K562 (cell line): ENCODE data around the gene MACROD2. TPM values are rescaled to one million over a fixed set of nuclear protein-coding genes. Genes with fewer than 3 reads are reported as not detected.

Source experiments
- ATAC-seq: fragments of 200-7000 bp; cut with Tn5 transposase; 3 replicates; pipeline ENCODE4 v1.9.1; 2020; ENCODE audit warnings: moderate library complexity
- BruUV-seq: library from RNA; stranded (reverse); fragments of 400-500 nt; replicated peaks from 2 replicates; lab custom pipeline; 2021; lab: Mats Ljungman, UMichigan
- CTCF ChIA-PET: fragments of 300-600 bp; formaldehyde crosslinking; extraction: SDS; loops from one replicate; lab custom pipeline; 2021; ENCODE audit warnings: low intra/inter-chr PET ratio; lab: Yijun Ruan, JAX
- POLR2A ChIA-PET: fragments of 300-600, 350-650 bp; sonication (Branson Sonifier 250); formaldehyde crosslinking; extraction: SDS; loops from one replicate; lab custom pipeline; 2021; ENCODE audit warnings: antibody characterized with exemption, inconsistent platforms; lab: Yijun Ruan, JAX
- DNase-seq, 4 experiments: peaks; one replicate each; pipeline versions ENCODE4 v3.0.0 to v3.0.0-alpha.2; 2011 to 2018; ENCODE audit warnings: low spot score in 3 of 4, mixed read lengths in 3 of 4; ENCODE audit errors: extremely low read depth in 1 of 4
- FAIRE-seq: peaks from 2 replicates; lab custom pipeline; 2011; peaks lifted over from hg19 to GRCh38; lab: Jason Lieb, UNC
- H2AFZ ChIP-seq: 2 replicates; pipeline ENCODE4 v1.6.0; 2011; ENCODE audit warnings: low read depth, low read length, control low read depth, inconsistent platforms
- H3K27ac ChIP-seq: fragments of 200-600 bp; 3 replicates; pipeline ENCODE4 v1.8.0; 2011; ENCODE audit warnings: low read depth, mild to moderate bottlenecking, control low read depth, inconsistent platforms, low read length, moderate library complexity, mixed read lengths; ENCODE audit errors: extremely low read depth
- H3K27me3 ChIP-seq, 2 experiments: fragments of 300-600 bp in 1 of 2; 2 replicates in 1 of 2; 3 replicates in 1 of 2; pipeline versions ENCODE4 v1.6.0 to v1.8.0; 2011; ENCODE audit warnings: inconsistent platforms in 2 of 2, low read length in 2 of 2, mild to moderate bottlenecking in 1 of 2, mixed read lengths in 1 of 2, moderate library complexity in 1 of 2; ENCODE audit not compliant: control insufficient read depth in 2 of 2, insufficient read depth in 2 of 2
- H3K36me3 ChIP-seq: fragments of 300-600 bp; 3 replicates; pipeline ENCODE4 v1.8.0; 2011; ENCODE audit warnings: mild to moderate bottlenecking, low read length, inconsistent platforms; ENCODE audit not compliant: control insufficient read depth, insufficient read depth
- H3K4me1 ChIP-seq, 2 experiments: fragments of 200-600 bp in 1 of 2; replicated peaks in 1 of 2; 2 replicates in 1 of 2; 3 replicates in 1 of 2; pipeline versions ENCODE4 v1.5.1 to v1.8.0; 2011; ENCODE audit warnings: inconsistent platforms in 2 of 2, low read length in 2 of 2, mild to moderate bottlenecking in 1 of 2, mixed read lengths in 1 of 2, moderate library complexity in 1 of 2; ENCODE audit not compliant: control insufficient read depth in 2 of 2, insufficient read depth in 2 of 2
- H3K4me2 ChIP-seq: 2 replicates; pipeline ENCODE4 v1.6.1; 2011; ENCODE audit warnings: low read length, control low read depth, inconsistent platforms, mixed read lengths; ENCODE audit not compliant: insufficient read depth
- H3K4me3 ChIP-seq: fragments of 200-600 bp; sonication (generic), shearing (Covaris generic); 2 replicates; pipeline ENCODE4 v1.5.1; 2016; ENCODE audit warnings: control low read depth, inconsistent platforms
- H3K79me2 ChIP-seq: fragments of 200-600 bp; 3 replicates; pipeline ENCODE4 v1.8.0; 2011; ENCODE audit warnings: low read length, inconsistent platforms; ENCODE audit not compliant: control insufficient read depth, insufficient read depth
- H3K9ac ChIP-seq, 2 experiments: 2 replicates each; pipeline versions ENCODE4 v1.6.0 to v1.6.1; 2011; ENCODE audit warnings: low read depth in 2 of 2, low read length in 2 of 2, control low read depth in 1 of 2, inconsistent platforms in 1 of 2, mild to moderate bottlenecking in 1 of 2, mixed read lengths in 1 of 2; ENCODE audit not compliant: insufficient read depth in 1 of 2
- H3K9me1 ChIP-seq: one replicate; pipeline ENCODE4 v1.6.0; 2011; ENCODE audit warnings: inconsistent platforms, mild to moderate bottlenecking, low read length, moderate library complexity; ENCODE audit not compliant: control insufficient read depth, insufficient read depth
- H3K9me3 ChIP-seq: replicated peaks from 2 replicates; pipeline ENCODE4 v1.5.1; 2011; ENCODE audit warnings: low read depth, low read length, inconsistent platforms; ENCODE audit not compliant: control insufficient read depth, insufficient read depth
- H4K20me1 ChIP-seq: replicated peaks from 2 replicates; pipeline ENCODE4 v1.6.1; 2011; ENCODE audit warnings: low read length, inconsistent platforms, mixed read lengths; ENCODE audit not compliant: control insufficient read depth, insufficient read depth
- ATF7 ChIP-seq: fragments of 450-650 bp; IDR thresholded peaks from 2 replicates; pipeline ENCODE4 v1.7.1; 2014; ENCODE audit warnings: mild to moderate bottlenecking, moderate library complexity
- BRF1 ChIP-seq: IDR thresholded peaks from 3 replicates; pipeline ENCODE4 v1.6.1; 2011; ENCODE audit warnings: borderline replicate concordance, mild to moderate bottlenecking; ENCODE audit not compliant: insufficient read length; ENCODE audit errors: extremely low read depth
- CREM ChIP-seq: IDR thresholded peaks from 2 replicates; pipeline ENCODE4 v1.6.1; 2014; ENCODE audit warnings: antibody characterized with exemption, low read depth
- DLX4 ChIP-seq: fragments of 250-450 bp; sonication (Bioruptor Pico); IDR thresholded peaks from 2 replicates; pipeline ENCODE4 v1.6.1; 2021; ENCODE audit warnings: mild to moderate bottlenecking
- ERF ChIP-seq: fragments of 450-650 bp; formaldehyde crosslinking; IDR thresholded peaks from 2 replicates; pipeline ENCODE4 v1.4.0; 2020; ENCODE audit warnings: mild to moderate bottlenecking, mixed read lengths
- HCFC1 ChIP-seq: IDR thresholded peaks from 2 replicates; pipeline ENCODE4 v1.6.1; 2012; ENCODE audit warnings: low read depth, low read length, improper control_type of control experiment
- ILF3 ChIP-seq: fragments of 450-650 bp; IDR thresholded peaks from 2 replicates; pipeline ENCODE4 v1.6.1; 2018; ENCODE audit warnings: antibody characterized with exemption, mild to moderate bottlenecking, moderate library complexity, borderline replicate concordance
- ILK ChIP-seq: fragments of 450-650 bp; IDR thresholded peaks from 2 replicates; pipeline ENCODE4 v1.6.1; 2016; ENCODE audit warnings: missing genetic modification characterization, low read depth, mild to moderate bottlenecking, missing compliant biosample characterization, moderate library complexity, borderline replicate concordance
- MCM3 ChIP-seq: fragments of 450-650 bp; IDR thresholded peaks from 2 replicates; pipeline ENCODE4 v1.6.1; 2016
- MED1 ChIP-seq: sonication (generic); formaldehyde crosslinking; IDR thresholded peaks from 2 replicates; pipeline ENCODE4 v1.8.1; 2023; ENCODE audit warnings: missing genetic modification reagents, borderline replicate concordance
- PATZ1 ChIP-seq: fragments of 250-450 bp; sonication (Bioruptor Pico); IDR thresholded peaks from 2 replicates; pipeline ENCODE4 v1.5.0; 2020; ENCODE audit warnings: mild to moderate bottlenecking, borderline replicate concordance
- RAD21 ChIP-seq, 2 experiments: fragments of 250-450 bp in 1 of 2; fragments of 450-650 bp in 1 of 2; sonication (Bioruptor Pico) in 1 of 2; formaldehyde crosslinking in 1 of 2; IDR thresholded peaks in 1 of 2; conservative IDR thresholded peaks in 1 of 2; 2 replicates each; pipeline versions ENCODE4 v1.4.0 to v1.8.0; 2020 to 2022; ENCODE audit warnings: mild to moderate bottlenecking in 2 of 2, moderate library complexity in 1 of 2
- RBBP5 ChIP-seq: fragments of 200-600 bp; sonication (generic); IDR thresholded peaks from 2 replicates; pipeline ENCODE4 v1.6.1; 2012; ENCODE audit warnings: borderline replicate concordance, mild to moderate bottlenecking, low read length, control low read depth, inconsistent platforms; ENCODE audit not compliant: insufficient read depth, poor library complexity, severe bottlenecking
- RBFOX2 ChIP-seq: fragments of 200-400 bp; formaldehyde crosslinking; IDR thresholded peaks from 2 replicates; pipeline ENCODE4 v1.6.1; 2017; ENCODE audit warnings: low read depth, mild to moderate bottlenecking, low read length, moderate library complexity
- SETDB1 ChIP-seq: IDR thresholded peaks from one replicate; pipeline ENCODE4 v1.6.1; 2012; ENCODE audit warnings: low read length, control low read depth, inconsistent platforms
- SNRNP70 ChIP-seq: fragments of 200-400 bp; formaldehyde crosslinking; optimal IDR thresholded peaks from 2 replicates; pipeline ENCODE3; 2017; ENCODE audit warnings: low read depth, low read length
- ZC3H4 ChIP-seq: sonication (generic); formaldehyde crosslinking; IDR thresholded peaks from 2 replicates; pipeline ENCODE4 v1.9.0; 2021; ENCODE audit warnings: missing genetic modification reagents, borderline replicate concordance
- ZNF639 ChIP-seq, 2 experiments: fragments of 200-800 bp in 1 of 2; sonication (Bioruptor generic) in 1 of 2; sonication (generic) in 1 of 2; formaldehyde crosslinking in 1 of 2; IDR thresholded peaks in 1 of 2; conservative IDR thresholded peaks in 1 of 2; 2 replicates each; pipeline versions ENCODE4 v1.5.0 to v1.6.1; 2016 to 2020; ENCODE audit warnings: missing compliant biosample characterization in 1 of 2, missing genetic modification characterization in 1 of 2, missing genetic modification reagents in 1 of 2
- WGBS: fragments of 100-300 bp; shearing (Covaris generic); methylation state at CpG from one replicate; pipeline ENCODE4 v1.1.6; 2016; ENCODE audit warnings: low coverage, mixed read lengths; ENCODE audit not compliant: insufficient coverage; ENCODE audit errors: missing lambda C conversion rate; 5-methylcytosine and 5-hydroxymethylcytosine counted together
- in situ Hi-C: fragments of 300-500 bp; cut with MboI; formaldehyde crosslinking; loops from 4 replicates; pipeline ENCODE4 v1.15.0; 2018; ENCODE audit warnings: inconsistent platforms, mixed read lengths
- intact Hi-C: fragments of 100-400 bp; cut with micrococcal nuclease; formaldehyde crosslinking; loops from 2 replicates; pipeline ENCODE4 v1.14.2; 2022
- polyA plus RNA-seq, 8 experiments: library from polyadenylated mRNA; depleted of rRNA in 4 of 8; stranded (reverse) in 5 of 8; unstranded in 3 of 8; fragments of >200 nt; fragmentation: Nextera tagmentation in 2 of 8; fragmentation: Illumina TruSeq in 1 of 8; extraction: Ambion mirVana in 2 of 8; extraction: Trizol in 1 of 8; gene quantifications; 2 replicates each; pipeline versions ENCODE4 v1.2.1 to v1.2.3, GENCODE V29; 2011 to 2014; ENCODE audit warnings: inconsistent platforms in 1 of 8, missing spikeins in 1 of 8
- total RNA-seq, 7 experiments: library from RNA; depleted of rRNA in 6 of 7; stranded (reverse); fragments of >200 nt in 6 of 7; fragmentation: Illumina TruSeq in 2 of 7; extraction: Trizol in 2 of 7; gene quantifications; 2 replicates each; pipeline versions ENCODE4 v1.2.1 to v1.2.3, GENCODE V29; 2011 to 2021; ENCODE audit warnings: low replicate concordance in 1 of 7

Gene MACROD2
- total and polyA plus RNA-seq, 9 of the 15 experiments (the other 6 are each of a cell fraction or from before 2014, with no cell fraction given), result not detected

- FAIRE-seq (no peak), ATAC-seq (no peak), DNase-seq (no peak)
- Histone ChIP-seq H3K27me3 (no peaks in the 10 kb centered on the region), H3K36me3 (no peaks in the 10 kb centered on the region), H2AFZ (no peak overlapping the region), H3K9ac (no peak overlapping the region), H3K9me1 (no peaks in the 10 kb centered on the region), H3K79me2 (no peaks in the 10 kb centered on the region), H3K4me2 (no peak overlapping the region), H3K4me1 (no peaks in the 10 kb centered on the region), H3K27ac (no peak overlapping the region), H4K20me1 (no peaks in the 10 kb centered on the region), H3K4me3 (no peak overlapping the region), H3K9me3 (no peaks in the 10 kb centered on the region)
- in situ Hi-C loops, result no loop called here
- no TSS peak for BruUV-seq
- CTCF ChIA-PET, result no interaction called here
- WGBS, result 3% methylated on average over 3 of the region's 4 CpGs
- POLR2A ChIA-PET, result no interaction called here
- intact Hi-C loops, result no loop called here
- TF ChIP-seq HCFC1 (no peak), RBBP5 (no peak), ILK (tag) (no peak), RBFOX2 (no peak), ZC3H4 (no peak), ILF3 (no peak), ATF7 (no peak), SNRNP70 (no peak), ERF (CRISPR knock-in tag) (no peak), MCM3 (no peak), BRF1 (no peak), RAD21 (CRISPR knock-in tag; conservative IDR thresholded peaks at IDR 0.05 in 1 of 2, IDR thresholded peaks at IDR 0.05 in 1 of 2) (no peak), ZNF639 (CRISPR knock-in tag; conservative IDR thresholded peaks at IDR 0.05 in 1 of 2, IDR thresholded peaks at IDR 0.05 in 1 of 2) (no peak), PATZ1 (CRISPR knock-in tag) (no peak), SETDB1 (no peak), MED1 (no peak), CREM (no peak), DLX4 (no peak)
Measured at GRCh38 chr20:15119852-15120487, 1124.7 kb downstream of the MACROD2 start.
